ENCODE measurements around the gene GGN. TPM values are rescaled to one million over a fixed set of nuclear protein-coding genes. Genes with fewer than 3 reads are reported as not detected.
"Not testable (repeated sequence)": the region's sequence is repeated elsewhere in the genome, so short reads cannot be mapped to it uniquely, and the experiment has no call there.

The GGN gene
- total RNA-seq, 4 donors from 2014 or later, result 0.63 to 3.0 (median 1.8) TPM

DNA sequence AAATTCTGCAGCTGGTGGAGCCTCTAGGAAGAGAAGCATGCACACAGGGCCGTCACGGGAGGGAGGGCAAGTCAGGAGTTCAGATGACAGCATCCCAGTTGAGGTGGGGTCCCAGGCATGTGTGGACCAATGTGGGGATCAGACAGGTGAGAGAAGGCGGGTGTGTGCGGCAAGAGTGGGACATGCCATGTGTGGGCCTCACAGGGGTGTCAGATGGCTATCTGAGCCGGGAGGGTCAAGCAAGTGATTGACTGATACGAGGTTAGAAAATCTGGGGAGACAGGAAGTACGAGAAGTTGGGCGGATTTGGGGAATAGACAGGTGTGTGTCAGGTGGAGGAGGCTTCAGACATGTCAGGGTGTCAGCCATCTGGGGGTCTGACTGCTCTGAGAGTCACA lies 29.3 kb upstream of the GGN start:
- Histone ChIP-seq H3K27me3 (no peaks in the 10 kb centered on the region), H3K4me1 (peaks cover 9 to 10% of the 10 kb centered on the region in 2 donors), H3K4me3 (replicated peaks in 1 of 3) (no peak overlapping the region), H3K27ac (no peak overlapping the region), H3K9me3 (no peaks in the 10 kb centered on the region), H3K36me3 (no peaks in the 10 kb centered on the region)
- 87 to 88% methylated on average over 8 of the region's 8 CpGs for WGBS, 2 donors
- DNase-seq, result no peak
- intact Hi-C loops (cut with DNase I), result no loop called here
- TF ChIP-seq CTCF (IDR thresholded peaks at IDR 0.05) (no peak), POLR2A (IDR thresholded peaks at IDR 0.05) (no peak)

- 84 to 88% methylated on average over 6 of the region's 6 CpGs for WGBS, 2 donors
- Histone ChIP-seq H3K4me1 (peaks cover 9 to 10% of the 10 kb centered on the region in 2 donors), H3K27me3 (no peaks in the 10 kb centered on the region), H3K36me3 (no peaks in the 10 kb centered on the region), H3K27ac (no peak overlapping the region), H3K4me3 (replicated peaks in 1 of 3) (no peak overlapping the region), H3K9me3 (no peaks in the 10 kb centered on the region)
- TF ChIP-seq CTCF (IDR thresholded peaks at IDR 0.05), result no peak
- TF ChIP-seq POLR2A (IDR thresholded peaks at IDR 0.05), result no peak
- intact Hi-C loops (cut with DNase I), result no loop called here
- no peak for DNase-seq
Observed at GRCh38 chr19:38413416-38413815, 25.6 kb upstream of the GGN start.

DNA sequence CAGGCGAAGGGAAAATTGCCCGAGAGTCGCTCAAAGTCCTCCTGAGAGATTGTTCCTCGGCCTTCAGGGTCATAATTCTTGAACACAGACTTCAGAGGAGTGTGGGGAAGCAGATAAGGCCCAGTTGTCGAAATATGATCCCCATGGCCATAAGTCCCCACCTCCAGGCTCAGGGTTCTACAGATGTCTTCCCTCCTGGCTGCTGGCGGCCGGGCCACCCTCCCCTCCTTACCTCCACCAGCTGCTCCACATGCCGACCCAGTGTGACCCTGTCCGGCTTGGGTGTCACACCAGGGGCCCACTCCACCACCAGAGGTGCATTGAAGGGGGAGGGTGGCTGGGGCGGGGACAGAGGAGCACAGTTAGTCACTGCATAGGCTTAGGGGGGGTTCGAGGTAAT lies 25.1 kb upstream of the GGN start:
- Histone ChIP-seq H3K27me3 (no peaks in the 10 kb centered on the region), H3K36me3 (no peaks in the 10 kb centered on the region), H3K4me3 (replicated peaks in 1 of 3) (no peak overlapping the region), H3K9me3 (no peaks in the 10 kb centered on the region), H3K27ac (no peak overlapping the region), H3K4me1 (peaks cover 4 to 5% of the 10 kb centered on the region in 2 donors)
- intact Hi-C loops (cut with DNase I), result no loop called here
- 77% methylated on average over 11 of the region's 11 CpGs for WGBS, 2 donors
- TF ChIP-seq CTCF (IDR thresholded peaks at IDR 0.05), result no peak
- DNase-seq, result no peak

DNA sequence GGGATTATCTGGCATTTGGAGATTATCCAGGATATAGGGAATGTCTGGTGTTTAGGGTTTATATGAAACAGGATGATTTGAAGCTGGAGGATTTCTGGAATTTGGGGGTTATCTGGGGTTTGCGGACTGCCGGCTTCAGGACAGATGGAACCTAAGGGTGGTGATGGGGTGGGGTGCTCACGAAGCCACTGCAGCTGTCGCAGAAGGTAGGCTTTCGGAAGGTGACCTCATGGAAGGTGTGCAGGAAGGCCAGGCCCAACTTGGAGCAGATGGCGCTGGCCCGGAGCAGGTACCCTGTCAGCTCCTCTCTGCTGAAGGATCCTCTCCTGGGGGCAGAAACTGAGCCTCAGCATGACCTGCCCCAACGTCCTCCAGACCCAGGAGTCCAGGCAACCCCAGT lies 24.7 kb upstream of the GGN start:
- WGBS, 2 donors, result 88 to 96% methylated on average over 7 to 8 of the region's 8 CpGs
- H3K4me3 ChIP-seq (replicated peaks in 1 of 3), result no peak overlapping the region
- no peak overlapping the region for H3K27ac ChIP-seq
- H3K9me3 ChIP-seq, result no peaks in the 10 kb centered on the region
- no peak for TF ChIP-seq POLR2A (IDR thresholded peaks at IDR 0.05)
- intact Hi-C loops (cut with DNase I), result no loop called here
- peaks cover 0 to under 1% of the 10 kb centered on the region in 2 donors for H3K4me1 ChIP-seq
- H3K36me3 ChIP-seq, result no peaks in the 10 kb centered on the region
- no peak for DNase-seq
- no peaks in the 10 kb centered on the region for H3K27me3 ChIP-seq

GRCh38 chr19:38411898-38412297 lies 24.1 kb upstream of the GGN start:
- H3K27ac ChIP-seq; H3K4me3 ChIP-seq (replicated peaks in 1 of 3); H3K9me3 ChIP-seq; intact Hi-C loops (cut with DNase I); H3K4me1 ChIP-seq; DNase-seq; H3K27me3 ChIP-seq; H3K36me3 ChIP-seq: not testable (repeated sequence)
- 87 to 92% methylated on average over 5 of the region's 5 CpGs for WGBS, 2 donors

DNA sequence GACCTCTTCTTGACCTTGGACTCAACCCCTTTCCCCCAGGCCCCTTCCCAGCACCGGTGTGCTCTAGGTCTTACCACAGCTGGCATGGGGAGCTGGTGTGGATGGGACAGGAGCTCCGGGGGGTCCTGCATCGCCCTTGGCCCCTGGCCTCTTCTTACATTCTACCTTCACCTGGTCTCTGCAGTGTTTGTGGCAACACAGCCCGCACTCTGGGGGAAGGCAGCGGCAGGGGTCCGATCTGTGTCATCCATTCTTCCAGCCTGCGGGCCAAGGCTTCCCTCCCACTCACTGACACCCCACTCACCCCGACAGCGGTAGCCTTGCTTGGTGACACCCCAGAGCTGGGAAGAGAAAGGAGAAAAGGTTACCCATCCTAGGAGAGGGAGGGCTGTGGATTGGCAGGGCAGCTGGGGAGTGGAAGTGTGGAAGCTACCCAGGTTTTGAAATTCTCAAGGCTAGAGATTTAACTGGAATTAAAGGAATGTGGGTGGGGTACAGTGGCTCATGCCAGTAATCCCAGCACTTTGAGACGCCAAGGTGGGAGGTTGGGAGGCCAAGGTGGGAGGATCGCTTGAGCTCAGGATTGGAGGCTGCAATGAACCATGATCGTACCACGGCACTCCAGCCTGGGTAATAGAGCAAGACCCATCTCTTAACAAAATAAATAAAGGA lies 23.3 kb upstream of the GGN start:
- WGBS, 2 donors, result 88 to 90% methylated on average over 9 to 13 of the region's 13 CpGs
- Histone ChIP-seq H3K9me3 (no peaks in the 10 kb centered on the region), H3K27ac (no peak overlapping the region), H3K4me3 (replicated peaks in 1 of 3) (no peak overlapping the region), H3K36me3 (no peaks in the 10 kb centered on the region), H3K27me3 (no peaks in the 10 kb centered on the region), H3K4me1 (no peaks in the 10 kb centered on the region)
- no peak for DNase-seq
- intact Hi-C loops (cut with DNase I), result no loop called here
- TF ChIP-seq POLR2A (IDR thresholded peaks at IDR 0.05), result no peak
- TF ChIP-seq CTCF (IDR thresholded peaks at IDR 0.05), result no peak

DNA sequence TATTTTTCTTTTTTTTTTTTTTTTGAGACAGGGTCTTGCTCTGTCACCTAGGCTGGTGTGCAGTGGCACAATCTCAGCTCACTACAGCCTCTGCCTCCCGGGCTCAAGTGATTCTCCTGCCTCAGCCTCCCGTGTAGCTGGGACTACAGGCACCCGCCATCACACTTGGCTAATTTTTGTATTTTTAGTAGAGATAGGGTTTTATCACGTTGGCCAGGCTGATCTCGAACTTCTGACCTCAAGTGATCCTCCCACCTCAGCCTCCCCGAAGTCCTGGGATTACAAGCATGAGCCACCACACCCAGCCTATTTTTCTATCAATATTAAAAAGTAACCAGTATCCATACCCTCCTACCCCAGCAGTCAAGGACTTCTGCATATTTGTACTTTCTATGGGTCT lies 22.6 kb upstream of the GGN start:
- H3K27ac ChIP-seq; DNase-seq; H3K9me3 ChIP-seq; H3K4me3 ChIP-seq (replicated peaks in 1 of 3); H3K4me1 ChIP-seq; intact Hi-C loops (cut with DNase I); H3K36me3 ChIP-seq; H3K27me3 ChIP-seq: not testable (repeated sequence)
- 64 to 74% methylated on average over 6 of the region's 6 CpGs for WGBS, 2 donors

All from thyroid gland (tissue), 4 donors.